IMR-90 (cell line): ENCODE measurements around the gene DRD4. TPM values are rescaled to one million over a fixed set of nuclear protein-coding genes. Genes with fewer than 3 reads are reported as not detected.

Experiments
- ATAC-seq: fragments of 200-7000 bp; cut with Tn5 transposase; 2 replicates; pipeline ENCODE4 v1.9.1; 2020; ENCODE audit warnings: low read depth, mild to moderate bottlenecking, moderate library complexity
- BruUV-seq: library from RNA; stranded (reverse); fragments of 400-500 nt; replicated peaks from 2 replicates; lab custom pipeline; 2021; lab: Mats Ljungman, UMichigan
- CTCF ChIA-PET: fragments of 300-600 bp; formaldehyde crosslinking; extraction: SDS; loops from one replicate; lab custom pipeline; 2021; ENCODE audit warnings: antibody characterized with exemption; lab: Yijun Ruan, JAX
- POLR2A ChIA-PET: fragments of 300-600 bp; sonication (Branson Sonifier 250); formaldehyde crosslinking; loops from one replicate; lab custom pipeline; 2022; ENCODE audit warnings: antibody characterized with exemption; ENCODE audit not compliant: unreplicated experiment; lab: Charles Lee
- DNase-seq: peaks from one replicate; pipeline ENCODE4 v3.0.0; 2013
- H2AFZ ChIP-seq: replicated peaks from 2 replicates; pipeline ENCODE3; 2013; ENCODE audit warnings: low read length, mild to moderate bottlenecking; ENCODE audit not compliant: poor library complexity
- H2AK5ac ChIP-seq: 2 replicates; pipeline ENCODE4 v1.6.1; 2013; ENCODE audit warnings: low read depth, low read length, inconsistent platforms
- H2AK9ac ChIP-seq: replicated peaks from 2 replicates; pipeline ENCODE3; 2013; ENCODE audit warnings: mild to moderate bottlenecking, low read depth, low read length, moderate library complexity; ENCODE audit not compliant: poor library complexity
- H2BK120ac ChIP-seq: 2 replicates; pipeline ENCODE4 v1.6.1; 2013; ENCODE audit warnings: low read depth, low read length, inconsistent platforms
- H2BK15ac ChIP-seq: 3 replicates; pipeline ENCODE4 v1.6.1; 2013; ENCODE audit warnings: low read depth, low read length, inconsistent platforms
- H2BK20ac ChIP-seq: 2 replicates; pipeline ENCODE4 v1.6.1; 2013; ENCODE audit warnings: low read depth, mild to moderate bottlenecking, inconsistent platforms, low read length, moderate library complexity
- H2BK5ac ChIP-seq: 2 replicates; pipeline ENCODE4 v1.6.1; 2013; ENCODE audit warnings: mild to moderate bottlenecking, low read depth, low read length, inconsistent platforms; ENCODE audit not compliant: poor library complexity, severe bottlenecking
- H3K14ac ChIP-seq: replicated peaks from 2 replicates; pipeline ENCODE4 v1.6.1; 2013; ENCODE audit warnings: low read depth, low read length, inconsistent platforms
- H3K18ac ChIP-seq: 2 replicates; pipeline ENCODE4 v1.6.1; 2013; ENCODE audit warnings: low read depth, low read length, control low read depth
- H3K23ac ChIP-seq: 2 replicates; pipeline ENCODE4 v1.6.1; 2013; ENCODE audit warnings: low read depth, low read length, inconsistent platforms
- H3K27ac ChIP-seq: 2 replicates; pipeline ENCODE4 v1.5.1; 2013; ENCODE audit warnings: mild to moderate bottlenecking, control low read depth, low read length; ENCODE audit not compliant: insufficient read depth
- H3K27me3 ChIP-seq: 2 replicates; pipeline ENCODE4 v1.6.1; 2013; ENCODE audit warnings: low read length; ENCODE audit not compliant: control insufficient read depth, insufficient read depth
- H3K36me3 ChIP-seq: 2 replicates; pipeline ENCODE4 v1.6.1; 2013; ENCODE audit warnings: low read length, mixed read lengths; ENCODE audit not compliant: control insufficient read depth, insufficient read depth
- H3K4ac ChIP-seq: 2 replicates; pipeline ENCODE4 v1.6.1; 2013; ENCODE audit warnings: low read depth, low read length, inconsistent platforms
- H3K4me1 ChIP-seq: 2 replicates; pipeline ENCODE4 v1.6.1; 2013; ENCODE audit warnings: low read length, mixed read lengths; ENCODE audit not compliant: control insufficient read depth, insufficient read depth
- H3K4me2 ChIP-seq: 2 replicates; pipeline ENCODE4 v1.6.1; 2013; ENCODE audit warnings: low read depth, mild to moderate bottlenecking, control low read depth, low read length, moderate library complexity
- H3K4me3 ChIP-seq: 2 replicates; pipeline ENCODE4 v1.5.1; 2013; ENCODE audit warnings: low read depth, mild to moderate bottlenecking, control low read depth, low read length, moderate library complexity; ENCODE audit not compliant: insufficient read depth
- H3K56ac ChIP-seq: 2 replicates; pipeline ENCODE4 v1.6.1; 2013; ENCODE audit warnings: low read length, inconsistent platforms; ENCODE audit not compliant: insufficient read depth; ENCODE audit errors: extremely low read depth
- H3K79me1 ChIP-seq, 2 experiments: 2 replicates each; pipeline ENCODE4 v1.6.1; 2013; ENCODE audit warnings: low read length in 2 of 2, inconsistent platforms in 1 of 2, low read depth in 1 of 2
- H3K9ac ChIP-seq: 2 replicates; pipeline ENCODE4 v1.6.1; 2013; ENCODE audit warnings: low read depth, low read length, control low read depth
- H3K9me1 ChIP-seq: 2 replicates; pipeline ENCODE4 v1.6.1; 2013; ENCODE audit warnings: low read length, inconsistent platforms; ENCODE audit not compliant: insufficient read depth
- H3K9me3 ChIP-seq: 2 replicates; pipeline ENCODE4 v1.6.1; 2013; ENCODE audit warnings: low read length; ENCODE audit not compliant: control insufficient read depth, insufficient read depth
- H4K20me1 ChIP-seq: 2 replicates; pipeline ENCODE4 v1.6.1; 2013; ENCODE audit warnings: low read length, inconsistent platforms; ENCODE audit not compliant: insufficient read depth
- H4K5ac ChIP-seq: 2 replicates; pipeline ENCODE4 v1.6.1; 2013; ENCODE audit warnings: mild to moderate bottlenecking, low read depth, low read length, control low read depth
- H4K8ac ChIP-seq, 2 experiments: 2 replicates each; pipeline ENCODE4 v1.6.1; 2013; ENCODE audit warnings: low read depth in 2 of 2, low read length in 2 of 2, control low read depth in 1 of 2, inconsistent platforms in 1 of 2
- H4K91ac ChIP-seq: 2 replicates; pipeline ENCODE4 v1.6.1; 2013; ENCODE audit warnings: low read depth, low read length, inconsistent platforms; ENCODE audit not compliant: insufficient read depth
- CEBPB ChIP-seq: IDR thresholded peaks from 2 replicates; pipeline ENCODE4 v1.6.1; 2012; ENCODE audit warnings: low read depth, low read length, improper control_type of control experiment
- CHD1 ChIP-seq: IDR thresholded peaks from 2 replicates; pipeline ENCODE4 v1.6.1; 2012; ENCODE audit warnings: low read depth, low read length, improper control_type of control experiment
- MAFK ChIP-seq: IDR thresholded peaks from 2 replicates; pipeline ENCODE4 v1.6.1; 2012; ENCODE audit warnings: low read depth, low read length, improper control_type of control experiment
- WGBS, 2 experiments: methylation state at CpG; one replicate each; pipeline versions ENCODE4 v1.1.5 to v1.1.7; 2013; ENCODE audit warnings: missing lambda C conversion rate in 2 of 2; ENCODE audit not compliant: insufficient read length in 1 of 2; ENCODE audit errors: extremely low coverage in 2 of 2; 5-methylcytosine and 5-hydroxymethylcytosine counted together
- dilution Hi-C: fragments of 300-500 bp; cut with HindIII; formaldehyde crosslinking; loops from one replicate; pipeline ENCODE4 v1.14.3; 2018; ENCODE audit warnings: low sequenced_read_pairs; ENCODE audit not compliant: unreplicated experiment
- in situ Hi-C: fragments of 300-500 bp; cut with MboI; formaldehyde crosslinking; loops from 3 replicates; pipeline ENCODE4 v1.14.3; 2019; ENCODE audit warnings: low sequenced_read_pairs, inconsistent platforms, mixed read lengths
- intact Hi-C: fragments of 100-400 bp; cut with micrococcal nuclease; formaldehyde crosslinking; loops from 2 replicates; pipeline ENCODE4 v1.10.0; 2022
- polyA plus RNA-seq, 3 experiments: library from polyadenylated mRNA; depleted of rRNA; stranded (reverse); fragments of >200 nt; gene quantifications; 2 replicates each; pipeline ENCODE4 v1.2.3, GENCODE V29; 2012; ENCODE audit warnings: low replicate concordance in 1 of 3
- total RNA-seq: library from RNA; depleted of rRNA; stranded (reverse); fragments of >200 nt; gene quantifications from 2 replicates; pipeline ENCODE4 v1.2.3, GENCODE V29; 2012

Gene DRD4
- total and polyA plus RNA-seq, 2 of the 4 experiments (the other 2 are of a cell fraction) = not detected

- TF ChIP-seq MAFK = no peak
- no peak for TF ChIP-seq CHD1
Observed at GRCh38 chr11:624705-625635, 12.1 kb upstream of the DRD4 start, which contains the start of gene CDHR5 (continued).

GRCh38 chr11:625636-626268 lies 11.3 kb upstream of the DRD4 start:
- CTCF ChIA-PET = no interaction called here
- dilution Hi-C loops = no loop called here
- Histone ChIP-seq H4K20me1 (peaks cover 6% of the 10 kb centered on the region), H2BK15ac (no peak overlapping the region), H2AK5ac (no peak overlapping the region), H2AK9ac (no peak overlapping the region), H3K27me3 (peaks cover 2% of the 10 kb centered on the region; the same call in 1 of the 2 replicates), H2BK5ac (no peak overlapping the region), H2AFZ (no peak overlapping the region), H3K4ac (no peak overlapping the region), H4K91ac (no peak overlapping the region), H3K4me3 (no peak overlapping the region), H3K36me3 (peaks cover 2% of the 10 kb centered on the region; the same call in 1 of the 2 replicates), H2BK20ac (no peak overlapping the region), H3K4me1 (peaks cover 4% of the 10 kb centered on the region; the same call in 1 of the 2 replicates), H3K27ac (no peak overlapping the region), H3K9ac (no peak overlapping the region), H3K9me1 (peaks cover 8% of the 10 kb centered on the region; the same call in 1 of the 2 replicates), H3K9me3 (no peaks in the 10 kb centered on the region), H3K79me1 (no peaks in the 10 kb centered on the region), H3K18ac (no peak overlapping the region), H4K8ac (no peak overlapping the region), H3K4me2 (no peak overlapping the region), H4K5ac (no peak overlapping the region), H3K23ac (no peak overlapping the region), H3K56ac (no peak overlapping the region), H2BK120ac (no peak overlapping the region), H3K14ac (no peak overlapping the region)
- intact Hi-C loops = no loop called here
- no TSS peak for BruUV-seq
- WGBS, 2 experiments = 86% methylated on average over 10 of the region's 22 CpGs; no CpG with 5 or more reads in 1 of the 2 experiments
- in situ Hi-C loops = no loop called here
- DNase-seq (no peak), ATAC-seq (no peak)
- POLR2A ChIA-PET = no interaction called here
- TF ChIP-seq CEBPB = no peak
